Chondrocyte (in vitro differentiated cells): Measurements from ENCODE around the gene INS. TPM values are rescaled to one million over a fixed set of nuclear protein-coding genes. Genes with fewer than 3 reads are reported as not detected.

Source experiments
- DNase-seq: peaks from one replicate; pipeline ENCODE4 v3.0.0; 2021; ENCODE audit warnings: mixed read lengths, low spot score
- H3K27ac Mint-ChIP-seq: one replicate; pipeline ENCODE4 v1.8.0; 2021; ENCODE audit warnings: mild to moderate bottlenecking, moderate library complexity, mixed read lengths; ENCODE audit not compliant: unreplicated experiment
- H3K27me3 Mint-ChIP-seq: 2 replicates; pipeline ENCODE4 v1.8.0; 2021; ENCODE audit warnings: low read depth, mixed read lengths
- H3K36me3 Mint-ChIP-seq: 2 replicates; pipeline ENCODE4 v1.8.0; 2021; ENCODE audit warnings: low read depth, mixed read lengths
- H3K4me1 Mint-ChIP-seq: 2 replicates; pipeline ENCODE4 v1.8.0; 2021; ENCODE audit warnings: low read depth, mild to moderate bottlenecking, mixed read lengths
- H3K4me3 Mint-ChIP-seq: one replicate; pipeline ENCODE4 v1.8.0; 2021; ENCODE audit warnings: mild to moderate bottlenecking, moderate library complexity, mixed read lengths; ENCODE audit not compliant: unreplicated experiment
- H3K9me3 Mint-ChIP-seq: 2 replicates; pipeline ENCODE4 v1.8.0; 2021; ENCODE audit warnings: low read depth, mixed read lengths
- total RNA-seq: library from RNA; stranded (reverse); gene quantifications from 3 replicates; pipeline ENCODE4 v1.2.1, GENCODE V29; 2021
- TF ChIP-seq, protein P1 (sequence below): fragments of 200-600 bp; sonication (generic); IDR thresholded peaks from 2 replicates; pipeline ENCODE4 v1.5.0; 2021; ENCODE audit warnings: antibody characterized with exemption, mild to moderate bottlenecking, moderate library complexity

Gene INS
- total RNA-seq, 1 donor from 2014 or later = not detected

GRCh38 chr11:2201542-2201941 lies 40.5 kb upstream of the INS start:
- Mint-ChIP-seq H3K27ac (no peak overlapping the region), H3K4me1 (no peaks in the 10 kb centered on the region), H3K4me3 (no peak overlapping the region), H3K9me3 (peaks cover 8% of the 10 kb centered on the region), H3K27me3 (peaks cover 9% of the 10 kb centered on the region), H3K36me3 (no peaks in the 10 kb centered on the region)
- TF ChIP-seq, protein P1, sequence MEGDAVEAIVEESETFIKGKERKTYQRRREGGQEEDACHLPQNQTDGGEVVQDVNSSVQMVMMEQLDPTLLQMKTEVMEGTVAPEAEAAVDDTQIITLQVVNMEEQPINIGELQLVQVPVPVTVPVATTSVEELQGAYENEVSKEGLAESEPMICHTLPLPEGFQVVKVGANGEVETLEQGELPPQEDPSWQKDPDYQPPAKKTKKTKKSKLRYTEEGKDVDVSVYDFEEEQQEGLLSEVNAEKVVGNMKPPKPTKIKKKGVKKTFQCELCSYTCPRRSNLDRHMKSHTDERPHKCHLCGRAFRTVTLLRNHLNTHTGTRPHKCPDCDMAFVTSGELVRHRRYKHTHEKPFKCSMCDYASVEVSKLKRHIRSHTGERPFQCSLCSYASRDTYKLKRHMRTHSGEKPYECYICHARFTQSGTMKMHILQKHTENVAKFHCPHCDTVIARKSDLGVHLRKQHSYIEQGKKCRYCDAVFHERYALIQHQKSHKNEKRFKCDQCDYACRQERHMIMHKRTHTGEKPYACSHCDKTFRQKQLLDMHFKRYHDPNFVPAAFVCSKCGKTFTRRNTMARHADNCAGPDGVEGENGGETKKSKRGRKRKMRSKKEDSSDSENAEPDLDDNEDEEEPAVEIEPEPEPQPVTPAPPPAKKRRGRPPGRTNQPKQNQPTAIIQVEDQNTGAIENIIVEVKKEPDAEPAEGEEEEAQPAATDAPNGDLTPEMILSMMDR = no peak
- peak; percentile 13 for DNase-seq

GRCh38 chr11:2200957-2201519 lies 40.0 kb upstream of the INS start:
- no peaks in the 10 kb centered on the region for H3K4me1 Mint-ChIP-seq
- no peaks in the 10 kb centered on the region for H3K36me3 Mint-ChIP-seq
- no peak overlapping the region for H3K27ac Mint-ChIP-seq
- peaks cover 8% of the 10 kb centered on the region for H3K9me3 Mint-ChIP-seq
- no peak for DNase-seq
- peaks cover 14% of the 10 kb centered on the region for H3K27me3 Mint-ChIP-seq
- no peak overlapping the region for H3K4me3 Mint-ChIP-seq
- TF ChIP-seq, protein P1 = no peak

GRCh38 chr11:2200536-2200935 lies 39.5 kb upstream of the INS start:
- Mint-ChIP-seq H3K9me3 (peaks cover 8% of the 10 kb centered on the region), H3K4me3 (no peak overlapping the region), H3K4me1 (no peaks in the 10 kb centered on the region), H3K27me3 (peaks cover 18% of the 10 kb centered on the region), H3K27ac (no peak overlapping the region), H3K36me3 (no peaks in the 10 kb centered on the region)
- DNase-seq = peak; percentile 75
- TF ChIP-seq, protein P1 = no peak

DNA sequence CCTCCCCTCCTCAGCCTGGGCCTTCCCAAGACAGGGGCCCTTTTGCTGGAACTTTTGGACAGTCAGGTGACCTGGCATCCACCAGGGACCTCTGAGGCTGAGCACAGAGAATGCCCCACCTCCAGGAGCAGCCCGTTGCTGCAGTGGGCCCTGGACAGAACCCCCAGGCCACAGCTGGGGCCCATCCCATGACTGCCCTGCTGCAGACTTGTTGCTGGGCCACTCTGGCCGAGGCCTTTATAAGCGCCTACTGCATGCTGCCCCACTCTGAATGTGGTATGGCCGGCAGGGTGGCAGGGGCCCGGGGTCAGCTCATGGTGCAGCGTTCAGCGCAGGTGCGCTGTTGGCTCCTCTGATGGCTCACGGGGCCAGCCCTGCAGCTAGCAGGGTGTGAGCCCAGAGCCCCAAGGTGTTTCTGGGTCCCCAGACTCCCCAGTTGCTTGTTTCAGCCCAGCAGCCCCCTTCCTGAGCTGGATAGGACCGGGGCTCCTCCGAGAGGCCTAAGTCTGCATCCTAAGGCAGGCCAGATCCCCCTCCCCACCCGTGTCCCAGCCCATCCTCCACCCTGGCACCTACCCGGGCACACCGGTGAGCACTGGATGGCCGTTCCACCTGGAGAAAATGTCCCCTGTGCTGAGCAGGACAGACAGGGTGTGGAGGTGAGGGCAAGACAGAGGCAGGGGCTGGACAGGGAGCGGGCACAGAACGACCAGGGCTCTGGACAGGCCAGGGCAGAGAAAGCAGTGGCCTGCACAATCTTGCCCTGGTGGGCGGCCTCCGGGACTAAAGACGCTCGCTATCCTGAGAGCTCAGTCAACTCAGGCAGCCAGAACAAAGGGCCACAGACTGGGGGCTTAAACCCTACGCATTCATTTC lies 38.7 kb upstream of the INS start:
- TF ChIP-seq, protein P1 = no peak
- no peaks in the 10 kb centered on the region for H3K36me3 Mint-ChIP-seq
- H3K27ac Mint-ChIP-seq = no peak overlapping the region
- peaks cover 8% of the 10 kb centered on the region for H3K9me3 Mint-ChIP-seq
- H3K4me1 Mint-ChIP-seq = no peaks in the 10 kb centered on the region
- no peak overlapping the region for H3K4me3 Mint-ChIP-seq
- peaks cover 18% of the 10 kb centered on the region for H3K27me3 Mint-ChIP-seq
- DNase-seq = peak; percentile 82

DNA sequence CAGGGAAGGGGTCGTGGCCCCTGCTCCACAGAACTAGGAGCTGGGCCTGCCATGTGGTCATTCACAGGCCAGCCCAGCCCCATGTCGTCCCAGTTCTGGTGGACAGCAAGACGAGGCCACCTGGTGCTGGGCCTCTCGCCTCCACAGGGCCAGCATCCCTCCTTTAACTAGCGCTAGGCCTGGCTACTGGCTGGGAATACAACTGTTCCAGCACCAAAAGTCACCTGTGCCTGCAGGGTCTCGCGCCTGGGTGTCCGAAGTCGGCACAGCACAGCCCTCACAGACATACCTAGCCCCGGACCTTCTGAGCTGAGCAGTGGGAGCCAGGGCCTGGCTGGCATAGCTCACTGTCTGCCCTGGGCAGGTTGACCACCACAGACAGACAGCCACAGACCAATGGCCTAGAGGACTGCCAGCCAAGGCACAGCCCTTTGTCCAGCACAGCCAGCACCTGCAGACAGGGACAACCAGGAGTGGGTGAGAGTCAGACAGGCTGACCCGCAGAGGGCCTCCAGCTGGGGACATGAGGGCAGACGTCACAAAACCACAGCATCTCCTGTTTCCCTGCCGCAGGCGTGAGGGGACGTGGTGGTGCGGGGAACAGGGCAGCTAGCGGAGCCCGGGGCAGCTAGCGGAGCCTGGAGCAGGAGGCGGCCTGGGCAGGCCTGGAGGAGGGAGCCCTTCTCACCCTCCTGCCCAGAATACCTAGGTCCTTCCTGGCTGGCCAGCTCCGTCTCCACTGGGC lies 37.8 kb upstream of the INS start:
- DNase-seq = no peak
- TF ChIP-seq, protein P1 = no peak

More for the DNA sequence above, 37.8 kb upstream of the INS start:
- Mint-ChIP-seq H3K27me3 (peaks cover 18% of the 10 kb centered on the region), H3K4me1 (no peaks in the 10 kb centered on the region), H3K27ac (no peak overlapping the region), H3K9me3 (peaks cover 8% of the 10 kb centered on the region), H3K4me3 (no peak overlapping the region), H3K36me3 (no peaks in the 10 kb centered on the region)
